Measurements from ENCODE around the gene SLX9. TPM values are rescaled to one million over a fixed set of nuclear protein-coding genes. Genes with fewer than 3 reads are reported as not detected.

Gene SLX9
- total RNA-seq, 1 experiment from 2014 or later = 80.1 TPM

DNA sequence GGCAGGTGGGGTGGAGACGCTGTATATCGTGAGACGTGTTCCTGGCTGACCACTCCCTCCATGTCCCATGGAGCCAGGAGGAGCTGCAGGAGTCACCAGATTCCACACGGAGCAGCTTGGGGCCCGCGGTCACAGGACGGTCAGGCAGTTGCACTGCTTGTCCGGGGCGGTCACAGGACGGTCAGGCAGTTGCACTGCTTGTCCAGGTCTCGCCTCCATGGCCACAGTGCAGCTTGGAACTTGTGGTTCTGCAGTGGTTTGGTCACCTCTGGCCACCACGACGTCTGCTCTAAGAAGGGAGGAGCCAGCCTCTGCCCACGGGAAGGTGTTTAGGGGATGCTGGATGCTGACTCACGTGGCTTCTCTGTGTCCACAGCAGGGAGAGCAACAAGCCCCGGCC lies 33.0 kb downstream of the SLX9 start:
- no peak overlapping the region for H3K4me2 ChIP-seq (ENCODE audit: low read length)
- ChIA-PET CTCF (interaction anchor here (0.5 to 1.9 kb wide), 2 partner anchors 130 to 133 kb away, joined by 3 to 7 read pairs; no protein-coding TSS in a partner anchor), POLR2A (ENCODE audit: unreplicated experiment) (no interaction called here)
- H3F3A ChIP-seq (ENCODE audit: low read length, unreplicated experiment) = no peaks in the 10 kb centered on the region
- intact Hi-C loops (cut with micrococcal nuclease) = no loop called here
- no peaks in the 10 kb centered on the region for H3K27me3 ChIP-seq (ENCODE audit: low read length)
- no peak overlapping the region for H3K9ac ChIP-seq (ENCODE audit: low read length)
- peak; percentile 54 for DNase-seq
- no peaks in the 10 kb centered on the region for H4K20me1 ChIP-seq (ENCODE audit: low read length)
- no peaks in the 10 kb centered on the region for H3K9me2 ChIP-seq (replicated peaks; ENCODE audit: low read length)
- H3K36me3 ChIP-seq (ENCODE audit: low read depth, low read length) = peaks cover 1% of the 10 kb centered on the region; the same call in 1 of the 2 replicates
- peaks cover 13% of the 10 kb centered on the region; the same call in 1 of the 2 replicates for H3K4me1 ChIP-seq (ENCODE audit: insufficient read depth, low read length)
- H3K9me3 ChIP-seq (ENCODE audit: low read length) = no peaks in the 10 kb centered on the region
- H3K4me3 ChIP-seq (ENCODE audit: low read length) = no peak overlapping the region
- TF ChIP-seq EZH2 (IDR thresholded peaks at IDR 0.05; ENCODE audit: low read length, unreplicated experiment) (no peak), EZH2phosphoT487 (IDR thresholded peaks at IDR 0.05; ENCODE audit: borderline replicate concordance, low read length) (no peak)
- TF ChIP-seq, protein P1, sequence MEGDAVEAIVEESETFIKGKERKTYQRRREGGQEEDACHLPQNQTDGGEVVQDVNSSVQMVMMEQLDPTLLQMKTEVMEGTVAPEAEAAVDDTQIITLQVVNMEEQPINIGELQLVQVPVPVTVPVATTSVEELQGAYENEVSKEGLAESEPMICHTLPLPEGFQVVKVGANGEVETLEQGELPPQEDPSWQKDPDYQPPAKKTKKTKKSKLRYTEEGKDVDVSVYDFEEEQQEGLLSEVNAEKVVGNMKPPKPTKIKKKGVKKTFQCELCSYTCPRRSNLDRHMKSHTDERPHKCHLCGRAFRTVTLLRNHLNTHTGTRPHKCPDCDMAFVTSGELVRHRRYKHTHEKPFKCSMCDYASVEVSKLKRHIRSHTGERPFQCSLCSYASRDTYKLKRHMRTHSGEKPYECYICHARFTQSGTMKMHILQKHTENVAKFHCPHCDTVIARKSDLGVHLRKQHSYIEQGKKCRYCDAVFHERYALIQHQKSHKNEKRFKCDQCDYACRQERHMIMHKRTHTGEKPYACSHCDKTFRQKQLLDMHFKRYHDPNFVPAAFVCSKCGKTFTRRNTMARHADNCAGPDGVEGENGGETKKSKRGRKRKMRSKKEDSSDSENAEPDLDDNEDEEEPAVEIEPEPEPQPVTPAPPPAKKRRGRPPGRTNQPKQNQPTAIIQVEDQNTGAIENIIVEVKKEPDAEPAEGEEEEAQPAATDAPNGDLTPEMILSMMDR (conservative IDR thresholded peaks at IDR 0.05; ENCODE audit: low read depth, low read length) = no peak
- BruUV-seq (replicated peaks) = no TSS peak
- no peaks in the 10 kb centered on the region for H3K79me2 ChIP-seq (ENCODE audit: low read length)
- H3K27ac ChIP-seq (ENCODE audit: low read length) = no peak overlapping the region
- ATAC-seq = peak; percentile 61
- H2AFZ ChIP-seq (ENCODE audit: low read length) = no peak overlapping the region

DNA sequence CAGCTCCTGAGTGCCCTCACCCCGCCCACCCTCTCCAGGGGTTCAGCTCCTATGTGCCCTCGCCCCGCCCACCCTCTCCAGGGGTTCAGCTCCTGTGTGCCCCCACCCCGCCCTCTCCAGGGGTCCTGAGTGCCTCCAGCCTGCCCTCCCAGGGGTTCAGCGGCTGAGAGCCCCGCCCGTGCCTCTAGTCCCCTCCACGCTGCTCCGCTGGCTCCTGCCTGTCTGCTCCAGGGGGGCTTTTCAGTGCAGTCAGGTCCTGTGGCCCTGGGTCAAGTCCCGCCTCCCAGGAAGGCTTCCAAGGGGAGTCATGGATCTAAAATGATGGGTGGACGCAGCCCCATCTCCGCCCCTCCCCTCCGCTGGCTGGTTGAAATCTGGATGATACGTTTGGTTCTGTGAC lies 33.8 kb downstream of the SLX9 start:
- H3K36me3 ChIP-seq (ENCODE audit: low read depth, low read length) = no peaks in the 10 kb centered on the region; the same call in 1 of the 2 replicates
- intact Hi-C loops (cut with micrococcal nuclease) = no loop called here
- CTCF ChIA-PET = interaction anchor here (1.9 kb wide), 1 partner anchor 129 kb away, joined by 7 read pairs; no protein-coding TSS in a partner anchor

DNA sequence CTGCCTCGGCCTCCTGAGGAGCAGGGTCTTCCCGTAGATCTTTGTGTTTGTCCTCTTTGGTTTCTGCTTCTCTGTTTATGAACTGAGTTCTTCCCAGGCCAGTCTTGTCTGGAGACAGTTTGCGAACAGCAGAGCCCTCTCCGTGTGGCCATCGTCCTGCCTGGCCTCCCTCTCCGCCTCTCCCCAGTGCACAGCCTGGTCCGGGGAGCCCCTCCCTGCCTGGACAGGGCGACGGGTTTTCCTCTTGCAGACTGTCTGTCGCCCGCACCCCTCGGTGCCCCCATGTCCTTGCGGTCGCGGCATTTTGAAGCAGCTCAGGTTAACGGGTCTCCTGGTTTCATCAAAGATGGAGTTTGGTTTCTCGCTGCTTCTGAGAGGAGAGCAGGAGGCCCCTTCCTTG lies 34.8 kb downstream of the SLX9 start:
- intact Hi-C loops (cut with micrococcal nuclease) = no loop called here
- POLR2A ChIA-PET (ENCODE audit: unreplicated experiment) = no interaction called here
- Histone ChIP-seq H3K4me3 (ENCODE audit: low read length) (no peak overlapping the region), H3K27me3 (ENCODE audit: low read length) (no peaks in the 10 kb centered on the region), H3K4me1 (ENCODE audit: insufficient read depth, low read length) (peaks cover 8% of the 10 kb centered on the region; the same call in 1 of the 2 replicates), H3K79me2 (ENCODE audit: low read length) (no peaks in the 10 kb centered on the region), H3K9me2 (replicated peaks; ENCODE audit: low read length) (no peaks in the 10 kb centered on the region), H2AFZ (ENCODE audit: low read length) (no peak overlapping the region), H3K4me2 (ENCODE audit: low read length) (no peak overlapping the region), H4K20me1 (ENCODE audit: low read length) (no peaks in the 10 kb centered on the region), H3F3A (ENCODE audit: low read length, unreplicated experiment) (no peaks in the 10 kb centered on the region), H3K27ac (ENCODE audit: low read length) (no peak overlapping the region), H3K9me3 (ENCODE audit: low read length) (no peaks in the 10 kb centered on the region), H3K36me3 (ENCODE audit: low read depth, low read length) (no peaks in the 10 kb centered on the region; the same call in 1 of the 2 replicates), H3K9ac (ENCODE audit: low read length) (no peak overlapping the region)
- ATAC-seq (no peak), DNase-seq (no peak)
- no TSS peak for BruUV-seq (replicated peaks)
- CTCF ChIA-PET = no interaction called here
- no peak for TF ChIP-seq EZH2 (IDR thresholded peaks at IDR 0.05; ENCODE audit: low read length, unreplicated experiment)
- TF ChIP-seq EZH2phosphoT487 (IDR thresholded peaks at IDR 0.05; ENCODE audit: borderline replicate concordance, low read length) = no peak
- TF ChIP-seq, protein P1 (conservative IDR thresholded peaks at IDR 0.05; ENCODE audit: low read depth, low read length) = no peak

More for the DNA sequence above, 33.8 kb downstream of the SLX9 start:
- no peak overlapping the region for H3K4me3 ChIP-seq (ENCODE audit: low read length)
- ATAC-seq (no peak), DNase-seq (no peak)
- H3K9me3 ChIP-seq (ENCODE audit: low read length) = no peaks in the 10 kb centered on the region
- no peaks in the 10 kb centered on the region for H3K27me3 ChIP-seq (ENCODE audit: low read length)
- peaks cover 13% of the 10 kb centered on the region; the same call in 1 of the 2 replicates for H3K4me1 ChIP-seq (ENCODE audit: insufficient read depth, low read length)
- no peaks in the 10 kb centered on the region for H3K79me2 ChIP-seq (ENCODE audit: low read length)
- no peaks in the 10 kb centered on the region for H4K20me1 ChIP-seq (ENCODE audit: low read length)
- H3F3A ChIP-seq (ENCODE audit: low read length, unreplicated experiment) = no peaks in the 10 kb centered on the region
- POLR2A ChIA-PET (ENCODE audit: unreplicated experiment) = no interaction called here
- no peak for TF ChIP-seq EZH2 (IDR thresholded peaks at IDR 0.05; ENCODE audit: low read length, unreplicated experiment)
- no peak for TF ChIP-seq EZH2phosphoT487 (IDR thresholded peaks at IDR 0.05; ENCODE audit: borderline replicate concordance, low read length)
- TF ChIP-seq, protein P1 (conservative IDR thresholded peaks at IDR 0.05; ENCODE audit: low read depth, low read length) = no peak
- H3K4me2 ChIP-seq (ENCODE audit: low read length) = no peak overlapping the region
- H3K9me2 ChIP-seq (replicated peaks; ENCODE audit: low read length) = no peaks in the 10 kb centered on the region
- no peak overlapping the region for H3K27ac ChIP-seq (ENCODE audit: low read length)
- no TSS peak for BruUV-seq (replicated peaks)
- H3K9ac ChIP-seq (ENCODE audit: low read length) = no peak overlapping the region
- no peak overlapping the region for H2AFZ ChIP-seq (ENCODE audit: low read length)
